Measurements from ENCODE around the gene TNFRSF4.

- TF ChIP-seq, protein P1, sequence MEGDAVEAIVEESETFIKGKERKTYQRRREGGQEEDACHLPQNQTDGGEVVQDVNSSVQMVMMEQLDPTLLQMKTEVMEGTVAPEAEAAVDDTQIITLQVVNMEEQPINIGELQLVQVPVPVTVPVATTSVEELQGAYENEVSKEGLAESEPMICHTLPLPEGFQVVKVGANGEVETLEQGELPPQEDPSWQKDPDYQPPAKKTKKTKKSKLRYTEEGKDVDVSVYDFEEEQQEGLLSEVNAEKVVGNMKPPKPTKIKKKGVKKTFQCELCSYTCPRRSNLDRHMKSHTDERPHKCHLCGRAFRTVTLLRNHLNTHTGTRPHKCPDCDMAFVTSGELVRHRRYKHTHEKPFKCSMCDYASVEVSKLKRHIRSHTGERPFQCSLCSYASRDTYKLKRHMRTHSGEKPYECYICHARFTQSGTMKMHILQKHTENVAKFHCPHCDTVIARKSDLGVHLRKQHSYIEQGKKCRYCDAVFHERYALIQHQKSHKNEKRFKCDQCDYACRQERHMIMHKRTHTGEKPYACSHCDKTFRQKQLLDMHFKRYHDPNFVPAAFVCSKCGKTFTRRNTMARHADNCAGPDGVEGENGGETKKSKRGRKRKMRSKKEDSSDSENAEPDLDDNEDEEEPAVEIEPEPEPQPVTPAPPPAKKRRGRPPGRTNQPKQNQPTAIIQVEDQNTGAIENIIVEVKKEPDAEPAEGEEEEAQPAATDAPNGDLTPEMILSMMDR (IDR thresholded peaks at IDR 0.05): no peak
- no peak for TF ChIP-seq POLR2A (IDR thresholded peaks at IDR 0.05)
These were observed 22.3 kb upstream of the TNFRSF4 start for GRCh38 chr1:1236176-1236763.

Data from thyroid gland (tissue), 4 donors.